GM18519 (cell line): ENCODE results near the gene SAA2.
"Not testable (repeated sequence)": the region's sequence is repeated elsewhere in the genome, so short reads cannot be mapped to it uniquely, and the experiment has no call there.

Experiments
- ATAC-seq: cut with Tn5 transposase; IDR thresholded peaks from one replicate; pipeline ENCODE4 v1.9.1; 2021; ENCODE audit warnings: mild to moderate bottlenecking, moderate library complexity; ENCODE audit not compliant: unreplicated experiment, low FRiP score

SAA2 gene

GRCh38 chr11:18204220-18204619 lies 44.2 kb downstream of the SAA2 start:
- no peak for ATAC-seq

GRCh38 chr11:18203723-18204122 lies 44.7 kb downstream of the SAA2 start:
- no peak for ATAC-seq

- ATAC-seq, result not testable (repeated sequence)
Measured at GRCh38 chr11:18197738-18198137, 50.7 kb downstream of the SAA2 start.

- no peak for ATAC-seq
Measured at GRCh38 chr11:18196532-18196931, 51.9 kb downstream of the SAA2 start.
